ENCODE results near the gene EHD4.

Gene EHD4

GRCh38 chr15:41860049-41860828 is 112.1 kb downstream of the EHD4 start:
- no peak overlapping the region for H3K4me3 ChIP-seq (ENCODE audit: low read length)
- no CpG with 5 or more reads among the region's 15 CpGs for WGBS (ENCODE audit: extremely low coverage, insufficient coverage, low lambda C conversion rate)
- H3K27me3 ChIP-seq (ENCODE audit: insufficient read depth, low read length, poor library complexity), result no peaks in the 10 kb centered on the region
- H3K4ac ChIP-seq (ENCODE audit: low read depth, low read length), result no peak overlapping the region
- no peaks in the 10 kb centered on the region for H3K36me3 ChIP-seq (ENCODE audit: control insufficient read depth, insufficient read depth, low read length)
- H3K27ac ChIP-seq (ENCODE audit: low read depth, low read length), result no peak overlapping the region
- H2BK5ac ChIP-seq (ENCODE audit: low read length), result no peak overlapping the region
- no peak overlapping the region for H3K23ac ChIP-seq (ENCODE audit: low read length)
- no peak overlapping the region for H3K9ac ChIP-seq (ENCODE audit: low read length)
- no peak overlapping the region for H4K8ac ChIP-seq (ENCODE audit: low read depth, low read length)
- H2AK5ac ChIP-seq (ENCODE audit: low read length), result no peak overlapping the region
- no peak overlapping the region for H2BK120ac ChIP-seq (ENCODE audit: low read depth, low read length)
- peak; percentile 27 for DNase-seq
- H3K79me2 ChIP-seq (ENCODE audit: control insufficient read depth, insufficient read depth, low read length), result no peaks in the 10 kb centered on the region
- no peaks in the 10 kb centered on the region for H3K4me1 ChIP-seq (ENCODE audit: control insufficient read depth, low read depth, low read length)
- no peak overlapping the region for H2BK15ac ChIP-seq (replicated peaks; ENCODE audit: low read depth)
- no peak overlapping the region for H3K4me2 ChIP-seq (ENCODE audit: low read length)
- no peak overlapping the region for H3K18ac ChIP-seq (ENCODE audit: low read length)
- H3K56ac ChIP-seq (ENCODE audit: low read length), result no peak overlapping the region
- no peak overlapping the region for H4K5ac ChIP-seq (ENCODE audit: low read length)
- H3K79me1 ChIP-seq (ENCODE audit: low read length), result no peaks in the 10 kb centered on the region

- Histone ChIP-seq H2BK5ac (ENCODE audit: low read length) (no peak overlapping the region), H3K4ac (ENCODE audit: low read depth, low read length) (no peak overlapping the region), H3K27ac (ENCODE audit: low read depth, low read length) (no peak overlapping the region), H3K56ac (ENCODE audit: low read length) (no peak overlapping the region), H2AK5ac (ENCODE audit: low read length) (no peak overlapping the region), H3K36me3 (ENCODE audit: control insufficient read depth, insufficient read depth, low read length) (no peaks in the 10 kb centered on the region), H3K4me3 (ENCODE audit: low read length) (no peak overlapping the region), H3K9ac (ENCODE audit: low read length) (no peak overlapping the region), H3K4me1 (ENCODE audit: control insufficient read depth, low read depth, low read length) (no peaks in the 10 kb centered on the region), H3K27me3 (ENCODE audit: insufficient read depth, low read length, poor library complexity) (no peaks in the 10 kb centered on the region), H3K23ac (ENCODE audit: low read length) (no peak overlapping the region), H4K8ac (ENCODE audit: low read depth, low read length) (no peak overlapping the region), H3K79me2 (ENCODE audit: control insufficient read depth, insufficient read depth, low read length) (no peaks in the 10 kb centered on the region), H3K4me2 (ENCODE audit: low read length) (no peak overlapping the region), H2BK120ac (ENCODE audit: low read depth, low read length) (no peak overlapping the region), H3K18ac (ENCODE audit: low read length) (no peak overlapping the region), H2BK15ac (replicated peaks; ENCODE audit: low read depth) (no peak overlapping the region), H3K79me1 (ENCODE audit: low read length) (no peaks in the 10 kb centered on the region), H4K5ac (ENCODE audit: low read length) (no peak overlapping the region)
- DNase-seq, result no peak
- WGBS (ENCODE audit: extremely low coverage, insufficient coverage, low lambda C conversion rate), result no CpG with 5 or more reads among the region's 15 CpGs
These were observed 113.6 kb downstream of the EHD4 start for GRCh38 chr15:41858756-41859155.

DNA sequence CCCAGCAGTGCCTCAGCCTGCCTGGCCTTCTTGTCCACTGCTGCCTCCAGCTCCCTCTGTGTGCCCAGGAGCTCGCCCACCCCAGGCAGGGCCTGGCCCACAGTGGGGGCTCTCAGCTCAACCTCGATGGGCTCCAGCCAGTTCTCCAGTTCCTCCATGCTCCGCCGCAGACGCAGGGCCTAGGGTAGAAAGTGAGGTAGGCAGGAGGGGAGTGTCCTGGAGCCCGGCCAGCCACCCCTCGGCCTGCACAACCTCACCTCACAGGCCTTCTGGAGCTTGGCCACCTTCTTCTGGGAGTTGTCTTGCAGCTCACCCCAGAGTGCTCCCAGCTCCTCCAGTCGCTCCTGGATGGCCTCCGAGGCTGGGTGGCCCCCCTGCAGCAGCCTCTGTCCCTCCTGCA is 115.0 kb downstream of the EHD4 start:
- Histone ChIP-seq H3K9ac (ENCODE audit: low read length) (no peak overlapping the region), H3K27me3 (ENCODE audit: insufficient read depth, low read length, poor library complexity) (no peaks in the 10 kb centered on the region), H4K5ac (ENCODE audit: low read length) (no peak overlapping the region), H3K79me1 (ENCODE audit: low read length) (no peaks in the 10 kb centered on the region), H2AK5ac (ENCODE audit: low read length) (no peak overlapping the region), H3K36me3 (ENCODE audit: control insufficient read depth, insufficient read depth, low read length) (no peaks in the 10 kb centered on the region), H3K18ac (ENCODE audit: low read length) (no peak overlapping the region), H3K4ac (ENCODE audit: low read depth, low read length) (no peak overlapping the region), H3K4me2 (ENCODE audit: low read length) (no peak overlapping the region), H2BK15ac (replicated peaks; ENCODE audit: low read depth) (no peak overlapping the region), H4K8ac (ENCODE audit: low read depth, low read length) (no peak overlapping the region), H3K23ac (ENCODE audit: low read length) (no peak overlapping the region), H3K4me3 (ENCODE audit: low read length) (no peak overlapping the region), H2BK120ac (ENCODE audit: low read depth, low read length) (no peak overlapping the region), H3K4me1 (ENCODE audit: control insufficient read depth, low read depth, low read length) (no peaks in the 10 kb centered on the region), H3K56ac (ENCODE audit: low read length) (no peak overlapping the region), H2BK5ac (ENCODE audit: low read length) (no peak overlapping the region), H3K27ac (ENCODE audit: low read depth, low read length) (no peak overlapping the region), H3K79me2 (ENCODE audit: control insufficient read depth, insufficient read depth, low read length) (no peaks in the 10 kb centered on the region)
- no CpG with 5 or more reads among the region's 9 CpGs for WGBS (ENCODE audit: extremely low coverage, insufficient coverage, low lambda C conversion rate)
- no peak for DNase-seq

- Histone ChIP-seq H4K5ac (ENCODE audit: low read length) (no peak overlapping the region), H3K4ac (ENCODE audit: low read depth, low read length) (no peak overlapping the region), H3K36me3 (ENCODE audit: control insufficient read depth, insufficient read depth, low read length) (no peaks in the 10 kb centered on the region), H3K18ac (ENCODE audit: low read length) (no peak overlapping the region), H3K27ac (ENCODE audit: low read depth, low read length) (no peak overlapping the region), H3K79me2 (ENCODE audit: control insufficient read depth, insufficient read depth, low read length) (no peaks in the 10 kb centered on the region), H2AK5ac (ENCODE audit: low read length) (no peak overlapping the region), H3K79me1 (ENCODE audit: low read length) (no peaks in the 10 kb centered on the region), H3K4me2 (ENCODE audit: low read length) (no peak overlapping the region), H2BK120ac (ENCODE audit: low read depth, low read length) (no peak overlapping the region), H3K56ac (ENCODE audit: low read length) (no peak overlapping the region), H3K9ac (ENCODE audit: low read length) (no peak overlapping the region), H3K23ac (ENCODE audit: low read length) (no peak overlapping the region), H2BK15ac (replicated peaks; ENCODE audit: low read depth) (no peak overlapping the region), H3K4me1 (ENCODE audit: control insufficient read depth, low read depth, low read length) (no peaks in the 10 kb centered on the region), H4K8ac (ENCODE audit: low read depth, low read length) (no peak overlapping the region), H3K4me3 (ENCODE audit: low read length) (no peak overlapping the region), H3K27me3 (ENCODE audit: insufficient read depth, low read length, poor library complexity) (no peaks in the 10 kb centered on the region), H2BK5ac (ENCODE audit: low read length) (no peak overlapping the region)
- no CpG with 5 or more reads among the region's 12 CpGs for WGBS (ENCODE audit: extremely low coverage, insufficient coverage, low lambda C conversion rate)
- no peak for DNase-seq
These were observed 115.6 kb downstream of the EHD4 start for GRCh38 chr15:41856716-41857115.

GRCh38 chr15:41856262-41856661 is 116.1 kb downstream of the EHD4 start:
- no peak overlapping the region for H3K4me2 ChIP-seq (ENCODE audit: low read length)
- H3K36me3 ChIP-seq (ENCODE audit: control insufficient read depth, insufficient read depth, low read length), result no peaks in the 10 kb centered on the region
- no peaks in the 10 kb centered on the region for H3K79me1 ChIP-seq (ENCODE audit: low read length)
- H4K8ac ChIP-seq (ENCODE audit: low read depth, low read length), result no peak overlapping the region
- no peaks in the 10 kb centered on the region for H3K4me1 ChIP-seq (ENCODE audit: control insufficient read depth, low read depth, low read length)
- H3K23ac ChIP-seq (ENCODE audit: low read length), result no peak overlapping the region
- H2BK5ac ChIP-seq (ENCODE audit: low read length), result no peak overlapping the region
- no peak overlapping the region for H4K5ac ChIP-seq (ENCODE audit: low read length)
- H3K27ac ChIP-seq (ENCODE audit: low read depth, low read length), result no peak overlapping the region
- H3K9ac ChIP-seq (ENCODE audit: low read length), result no peak overlapping the region
- H3K79me2 ChIP-seq (ENCODE audit: control insufficient read depth, insufficient read depth, low read length), result no peaks in the 10 kb centered on the region
- H2BK120ac ChIP-seq (ENCODE audit: low read depth, low read length), result no peak overlapping the region
- no peak overlapping the region for H3K56ac ChIP-seq (ENCODE audit: low read length)
- no peak overlapping the region for H2AK5ac ChIP-seq (ENCODE audit: low read length)
- WGBS (ENCODE audit: extremely low coverage, insufficient coverage, low lambda C conversion rate), result no CpG with 5 or more reads among the region's 17 CpGs
- no peak overlapping the region for H3K4ac ChIP-seq (ENCODE audit: low read depth, low read length)
- no peak overlapping the region for H3K4me3 ChIP-seq (ENCODE audit: low read length)
- H3K18ac ChIP-seq (ENCODE audit: low read length), result no peak overlapping the region
- DNase-seq, result no peak
- H3K27me3 ChIP-seq (ENCODE audit: insufficient read depth, low read length, poor library complexity), result no peaks in the 10 kb centered on the region
- H2BK15ac ChIP-seq (replicated peaks; ENCODE audit: low read depth), result no peak overlapping the region

Measured in mesendoderm (in vitro differentiated cells).